CD14-positive monocyte (primary cell): ENCODE results near the gene PTGDR2. TPM values are rescaled to one million over a fixed set of nuclear protein-coding genes. Genes with fewer than 3 reads are reported as not detected.

ENCODE experiments used
- DNase-seq, 3 donors: peaks; one replicate each; pipeline ENCODE4 v3.0.0-alpha.2; 2011 to 2022
- H2AFZ ChIP-seq: 2 replicates; pipeline ENCODE4 v1.6.0; 2012; ENCODE audit warnings: mild to moderate bottlenecking, low read depth, low read length, inconsistent platforms; ENCODE audit not compliant: insufficient read depth, poor library complexity, severe bottlenecking
- H3K27ac ChIP-seq, 2 donors: 1 replicate in 1 of 2; 2 replicates in 1 of 2; pipeline ENCODE4 v1.5.1; 2012 to 2013; ENCODE audit warnings: low read length in 2 of 2, control low read depth in 1 of 2, inconsistent platforms in 1 of 2, low read depth in 1 of 2, mild to moderate bottlenecking in 1 of 2
- H3K27me3 ChIP-seq, 2 donors: one replicate each; pipeline versions ENCODE4 v1.6.0 to v1.6.1; 2011 to 2013; ENCODE audit warnings: low read length in 2 of 2; ENCODE audit not compliant: control insufficient read depth in 2 of 2, insufficient read depth in 2 of 2
- H3K36me3 ChIP-seq, 2 donors: replicated peaks in 1 of 2; 1 replicate in 1 of 2; 2 replicates in 1 of 2; pipeline versions ENCODE4 v1.5.1 to v1.6.1; 2012 to 2013; ENCODE audit warnings: low read length in 2 of 2, control low read depth in 1 of 2, inconsistent platforms in 1 of 2, mild to moderate bottlenecking in 1 of 2; ENCODE audit not compliant: insufficient read depth in 2 of 2, control insufficient read depth in 1 of 2
- H3K4me1 ChIP-seq, 2 donors: 1 replicate in 1 of 2; 2 replicates in 1 of 2; pipeline versions ENCODE4 v1.5.1 to v1.6.1; 2012 to 2013; ENCODE audit warnings: low read length in 2 of 2, control low read depth in 1 of 2, inconsistent platforms in 1 of 2, mild to moderate bottlenecking in 1 of 2, moderate library complexity in 1 of 2; ENCODE audit not compliant: insufficient read depth in 2 of 2, control insufficient read depth in 1 of 2
- H3K4me2 ChIP-seq: replicated peaks from 2 replicates; pipeline ENCODE3; 2012; ENCODE audit warnings: low read length, moderate library complexity, mild to moderate bottlenecking; ENCODE audit not compliant: poor library complexity, severe bottlenecking; ENCODE audit errors: extremely low read depth
- H3K4me3 ChIP-seq, 3 experiments: fragments of 200-600 bp in 1 of 3; sonication (generic) in 1 of 3; replicated peaks in 1 of 3; 1 replicate in 2 of 3; 2 replicates in 1 of 3; pipeline ENCODE4 v1.5.1; 2011 to 2013; ENCODE audit warnings: low read length in 3 of 3, mild to moderate bottlenecking in 3 of 3, control low read depth in 2 of 3, low read depth in 2 of 3, inconsistent platforms in 1 of 3, moderate library complexity in 1 of 3
- H3K79me2 ChIP-seq: 2 replicates; pipeline ENCODE4 v1.6.0; 2012; ENCODE audit warnings: mild to moderate bottlenecking, control low read depth, inconsistent platforms, low read length, moderate library complexity; ENCODE audit not compliant: insufficient read depth
- H3K9ac ChIP-seq: 2 replicates; pipeline ENCODE4 v1.6.0; 2017; ENCODE audit warnings: low read length, mild to moderate bottlenecking; ENCODE audit not compliant: insufficient read depth, poor library complexity, severe bottlenecking
- H3K9me3 ChIP-seq, 2 donors: replicated peaks in 1 of 2; 1 replicate in 1 of 2; 2 replicates in 1 of 2; pipeline versions ENCODE4 v1.5.1 to v1.6.1; 2012 to 2013; ENCODE audit warnings: low read length in 2 of 2, control low read depth in 1 of 2; ENCODE audit not compliant: control insufficient read depth in 1 of 2, insufficient read depth in 1 of 2
- H4K20me1 ChIP-seq: 2 replicates; pipeline ENCODE4 v1.6.0; 2012; ENCODE audit warnings: mild to moderate bottlenecking, low read length, control low read depth, moderate library complexity; ENCODE audit not compliant: insufficient read depth
- H3K27ac Mint-ChIP-seq, 7 donors: one replicate each; pipeline ENCODE4 v1.8.0; 2020; ENCODE audit warnings: mild to moderate bottlenecking in 7 of 7, mixed read lengths in 7 of 7, moderate library complexity in 6 of 7, inconsistent platforms in 2 of 7
- H3K27me3 Mint-ChIP-seq, 3 donors: one replicate each; pipeline ENCODE4 v1.8.0; 2021 to 2022; ENCODE audit warnings: low read depth in 3 of 3, mild to moderate bottlenecking in 3 of 3, mixed read lengths in 3 of 3, moderate library complexity in 3 of 3, inconsistent platforms in 1 of 3
- H3K36me3 Mint-ChIP-seq, 2 donors: one replicate each; pipeline ENCODE4 v1.8.0; 2020; ENCODE audit warnings: mixed read lengths in 2 of 2, inconsistent platforms in 1 of 2, mild to moderate bottlenecking in 1 of 2
- H3K4me1 Mint-ChIP-seq: one replicate; pipeline ENCODE4 v1.8.0; 2020; ENCODE audit warnings: mild to moderate bottlenecking, mixed read lengths
- H3K4me3 Mint-ChIP-seq, 2 donors: one replicate each; pipeline ENCODE4 v1.8.0; 2020; ENCODE audit warnings: mild to moderate bottlenecking in 2 of 2, mixed read lengths in 2 of 2, moderate library complexity in 1 of 2
- H3K9me3 Mint-ChIP-seq, 7 donors: one replicate each; pipeline ENCODE4 v1.8.0; 2020 to 2022; ENCODE audit warnings: mixed read lengths in 7 of 7, mild to moderate bottlenecking in 6 of 7, moderate library complexity in 6 of 7, inconsistent platforms in 2 of 7
- CTCF ChIP-seq: fragments of 200-600 bp; IDR thresholded peaks from one replicate; pipeline ENCODE4 v1.8.0; 2022; ENCODE audit warnings: antibody characterized with exemption, mild to moderate bottlenecking
- WGBS: methylation state at CpG from one replicate; pipeline ENCODE4 v1.1.5; 2013; ENCODE audit warnings: missing lambda C conversion rate; ENCODE audit not compliant: insufficient coverage; 5-methylcytosine and 5-hydroxymethylcytosine counted together
- intact Hi-C, 2 donors: fragments of 100-400 bp; cut with micrococcal nuclease; formaldehyde crosslinking; loops; one replicate each; pipeline versions ENCODE4 v1.15.0 to v1.15.1; 2023
- polyA plus RNA-seq, 3 donors: library from polyadenylated mRNA; depleted of rRNA in 1 of 3; unstranded in 2 of 3; stranded (reverse) in 1 of 3; fragments of 300-500 nt in 2 of 3; fragments of >200 nt in 1 of 3; fragmentation: Illumina TruSeq in 2 of 3; gene quantifications; 1 replicate in 2 of 3; 2 replicates in 1 of 3; pipeline ENCODE4 v1.2.3, GENCODE V29; 2012 to 2021

Gene PTGDR2
- polyA plus RNA-seq, 3 donors: 0.32 to 0.65 (median 0.46) TPM

GRCh38 chr11:60889869-60890311 lies 34.1 kb upstream of the PTGDR2 start:
- peak overlapping the region in 1 of 2 donors; percentile 61 for H3K27ac ChIP-seq
- intact Hi-C loops: loop anchor here in 1 of 2 donors (5.0 kb wide), 1 partner anchor 58 kb away; no protein-coding TSS in a partner anchor
- no peaks in the 10 kb centered on the region for H3K9me3 ChIP-seq
- no peak for TF ChIP-seq CTCF
- H3K4me1 ChIP-seq: peaks cover 11 to 12% of the 10 kb centered on the region in 2 donors
- Mint-ChIP-seq H3K4me3 (no peak overlapping the region), H3K27me3 (no peaks in the 10 kb centered on the region), H3K9me3 (peaks cover 0 to 2% (median 0%) of the 10 kb centered on the region in 7 donors), H3K27ac (peak overlapping the region in 4 of 7 donors; percentile 6 to 71 (median 32)), H3K4me1 (peaks cover 24% of the 10 kb centered on the region), H3K36me3 (peaks cover 46 to 53% of the 10 kb centered on the region in 2 donors)
- WGBS: 42% methylated on average over 6 of the region's 6 CpGs
- H3K9ac ChIP-seq: no peak overlapping the region
- H3K27me3 ChIP-seq: no peaks in the 10 kb centered on the region
- no peak overlapping the region for H3K4me3 ChIP-seq
- no peak for DNase-seq
- H2AFZ ChIP-seq: no peak overlapping the region
- H3K4me2 ChIP-seq: no peak overlapping the region
- peaks cover 23 to 50% of the 10 kb centered on the region in 2 donors for H3K36me3 ChIP-seq
- H3K79me2 ChIP-seq: no peaks in the 10 kb centered on the region
- H4K20me1 ChIP-seq: no peaks in the 10 kb centered on the region

- intact Hi-C loops: loop anchor here in 1 of 2 donors (1.0 kb wide), 1 partner anchor 56 kb away; no protein-coding TSS in a partner anchor
- Mint-ChIP-seq H3K36me3 (peaks cover 34 to 37% of the 10 kb centered on the region in 2 donors), H3K27ac (no peak overlapping the region), H3K9me3 (no peaks in the 10 kb centered on the region), H3K4me3 (no peak overlapping the region), H3K27me3 (no peaks in the 10 kb centered on the region), H3K4me1 (peaks cover 24% of the 10 kb centered on the region)
- peak; percentile 33 to 54 (median 52) for DNase-seq
- H3K27ac ChIP-seq: no peak overlapping the region
- no peaks in the 10 kb centered on the region for H3K79me2 ChIP-seq
- peaks cover 11 to 12% of the 10 kb centered on the region in 2 donors for H3K4me1 ChIP-seq
- no peaks in the 10 kb centered on the region for H3K9me3 ChIP-seq
- no peak overlapping the region for H3K4me2 ChIP-seq
- H3K36me3 ChIP-seq: peaks cover 6 to 27% of the 10 kb centered on the region in 2 donors
- WGBS: 33% methylated on average over 2 of the region's 5 CpGs
- H4K20me1 ChIP-seq: no peaks in the 10 kb centered on the region
- no peak overlapping the region for H3K9ac ChIP-seq
- peak; percentile 65 for TF ChIP-seq CTCF
- H3K27me3 ChIP-seq: no peaks in the 10 kb centered on the region
- H3K4me3 ChIP-seq: no peak overlapping the region
- no peak overlapping the region for H2AFZ ChIP-seq
These were observed 31.8 kb upstream of the PTGDR2 start for GRCh38 chr11:60887556-60887955.
